BLaER1 (cell line): Measurements from ENCODE around the gene IGFBP4.

ENCODE experiments used
- H3K27ac ChIP-seq: shearing (Covaris generic); formaldehyde crosslinking; 2 replicates; pipeline ENCODE4 v1.8.1; 2022
- H3K27me3 ChIP-seq: shearing (Covaris generic); formaldehyde crosslinking; 2 replicates; pipeline ENCODE4 v1.8.1; 2022
- H3K36me3 ChIP-seq: shearing (Covaris generic); formaldehyde crosslinking; 2 replicates; pipeline ENCODE4 v1.8.1; 2022
- H3K4me1 ChIP-seq: shearing (Covaris generic); formaldehyde crosslinking; 2 replicates; pipeline ENCODE4 v1.8.1; 2022
- H3K4me2 ChIP-seq: shearing (Covaris generic); formaldehyde crosslinking; 2 replicates; pipeline ENCODE4 v1.8.1; 2022
- H3K4me3 ChIP-seq: shearing (Covaris generic); formaldehyde crosslinking; 2 replicates; pipeline ENCODE4 v1.8.1; 2022
- H3K9ac ChIP-seq: shearing (Covaris generic); formaldehyde crosslinking; 2 replicates; pipeline ENCODE4 v1.8.1; 2022
- H3K9me3 ChIP-seq: shearing (Covaris generic); formaldehyde crosslinking; 2 replicates; pipeline ENCODE4 v1.8.1; 2022
- H4K20me1 ChIP-seq: shearing (Covaris generic); formaldehyde crosslinking; 2 replicates; pipeline ENCODE4 v1.8.1; 2022
- Cebpa-rat ChIP-seq: shearing (Covaris generic); IDR thresholded peaks from 2 replicates; pipeline ENCODE4 v1.8.1; 2022

The IGFBP4 gene

GRCh38 chr17:40496634-40497420 lies 53.6 kb downstream of the IGFBP4 start:
- H3K4me1 ChIP-seq: peaks cover 47% of the 10 kb centered on the region
- no peak overlapping the region for H3K4me2 ChIP-seq
- H3K27ac ChIP-seq: no peak overlapping the region
- H4K20me1 ChIP-seq: no peaks in the 10 kb centered on the region
- H3K27me3 ChIP-seq: peaks cover 8% of the 10 kb centered on the region; the same call in 1 of the 2 replicates
- no peaks in the 10 kb centered on the region for H3K36me3 ChIP-seq
- H3K9me3 ChIP-seq: no peaks in the 10 kb centered on the region
- H3K4me3 ChIP-seq: no peak overlapping the region
- TF ChIP-seq Cebpa-rat: no peak
- no peak overlapping the region for H3K9ac ChIP-seq

GRCh38 chr17:40497695-40498094 lies 54.4 kb downstream of the IGFBP4 start:
- TF ChIP-seq Cebpa-rat: no peak
- no peaks in the 10 kb centered on the region for H3K9me3 ChIP-seq
- H3K36me3 ChIP-seq: no peaks in the 10 kb centered on the region
- no peak overlapping the region for H3K27ac ChIP-seq
- peaks cover 8% of the 10 kb centered on the region; the same call in 1 of the 2 replicates for H3K27me3 ChIP-seq
- no peak overlapping the region for H3K9ac ChIP-seq
- H3K4me2 ChIP-seq: peak overlapping the region; percentile 60
- H3K4me1 ChIP-seq: peaks cover 56% of the 10 kb centered on the region
- no peak overlapping the region for H3K4me3 ChIP-seq
- no peaks in the 10 kb centered on the region for H4K20me1 ChIP-seq

- peaks cover 59% of the 10 kb centered on the region for H3K4me1 ChIP-seq
- no peak overlapping the region for H3K4me3 ChIP-seq
- no peaks in the 10 kb centered on the region for H4K20me1 ChIP-seq
- no peaks in the 10 kb centered on the region for H3K36me3 ChIP-seq
- H3K27me3 ChIP-seq: peaks cover 8% of the 10 kb centered on the region; the same call in 1 of the 2 replicates
- no peak for TF ChIP-seq Cebpa-rat
- H3K27ac ChIP-seq: no peak overlapping the region
- H3K9ac ChIP-seq: no peak overlapping the region
- no peaks in the 10 kb centered on the region for H3K9me3 ChIP-seq
- peak overlapping the region; percentile 60 for H3K4me2 ChIP-seq
Observed at GRCh38 chr17:40498281-40499084, 55.2 kb downstream of the IGFBP4 start.

GRCh38 chr17:40499551-40500189 lies 56.4 kb downstream of the IGFBP4 start:
- Histone ChIP-seq H3K27me3 (peaks cover 8% of the 10 kb centered on the region; the same call in 1 of the 2 replicates), H4K20me1 (no peaks in the 10 kb centered on the region), H3K4me1 (peaks cover 54% of the 10 kb centered on the region), H3K9ac (no peak overlapping the region), H3K36me3 (no peaks in the 10 kb centered on the region), H3K4me2 (peak overlapping the region; percentile 60), H3K27ac (no peak overlapping the region), H3K9me3 (no peaks in the 10 kb centered on the region), H3K4me3 (no peak overlapping the region)
- TF ChIP-seq Cebpa-rat: no peak

- Histone ChIP-seq H3K4me1 (peaks cover 55% of the 10 kb centered on the region), H3K27me3 (peaks cover 8% of the 10 kb centered on the region; the same call in 1 of the 2 replicates), H3K4me2 (peak overlapping the region; percentile 60), H4K20me1 (no peaks in the 10 kb centered on the region), H3K36me3 (no peaks in the 10 kb centered on the region), H3K9ac (no peak overlapping the region), H3K27ac (no peak overlapping the region), H3K9me3 (no peaks in the 10 kb centered on the region), H3K4me3 (no peak overlapping the region)
- no peak for TF ChIP-seq Cebpa-rat
Observed at GRCh38 chr17:40500190-40500589, 56.9 kb downstream of the IGFBP4 start.

GRCh38 chr17:40500709-40501108 lies 57.5 kb downstream of the IGFBP4 start:
- no peak for TF ChIP-seq Cebpa-rat
- no peak overlapping the region for H3K4me2 ChIP-seq
- H3K4me3 ChIP-seq: no peak overlapping the region
- no peak overlapping the region for H3K27ac ChIP-seq
- H3K4me1 ChIP-seq: peaks cover 58% of the 10 kb centered on the region
- no peaks in the 10 kb centered on the region for H4K20me1 ChIP-seq
- H3K9me3 ChIP-seq: no peaks in the 10 kb centered on the region
- H3K27me3 ChIP-seq: peaks cover 8% of the 10 kb centered on the region; the same call in 1 of the 2 replicates
- no peaks in the 10 kb centered on the region for H3K36me3 ChIP-seq
- H3K9ac ChIP-seq: no peak overlapping the region

GRCh38 chr17:40501499-40501911 lies 58.3 kb downstream of the IGFBP4 start, which contains the start of gene TNS4:
TNS4 (minus strand) TSS chr17:40501623; CDS start chr17:40496425, 5,198 bp downstream.
- H3K4me1 ChIP-seq: peaks cover 61% of the 10 kb centered on the region
- H3K27ac ChIP-seq: peak within 1 kb of the TSS; percentile 28; the same call in 1 of the 2 replicates
- H3K36me3 ChIP-seq: no peaks in the 10 kb centered on the region
- no peak for TF ChIP-seq Cebpa-rat
- no peaks in the 10 kb centered on the region for H3K9me3 ChIP-seq
- H3K4me2 ChIP-seq: peak within 1 kb of the TSS; percentile 45
- peaks cover 8% of the 10 kb centered on the region; the same call in 1 of the 2 replicates for H3K27me3 ChIP-seq
- no peaks in the 10 kb centered on the region for H4K20me1 ChIP-seq
- H3K4me3 ChIP-seq: no peak within 1 kb of the TSS
- no peak within 1 kb of the TSS for H3K9ac ChIP-seq

GRCh38 chr17:40502716-40503115 lies 59.5 kb downstream of the IGFBP4 start:
- Histone ChIP-seq H4K20me1 (no peaks in the 10 kb centered on the region), H3K27ac (0 out of 2 replicates have a peak overlapping the region, but pooled peaks have one; percentile 28), H3K36me3 (no peaks in the 10 kb centered on the region), H3K27me3 (peaks cover 8% of the 10 kb centered on the region; the same call in 1 of the 2 replicates), H3K9me3 (no peaks in the 10 kb centered on the region), H3K9ac (no peak overlapping the region), H3K4me2 (peak overlapping the region; percentile 45), H3K4me1 (peaks cover 68% of the 10 kb centered on the region), H3K4me3 (no peak overlapping the region)
- no peak for TF ChIP-seq Cebpa-rat

- Histone ChIP-seq H3K36me3 (no peaks in the 10 kb centered on the region), H3K9ac (no peak overlapping the region), H3K4me2 (peak overlapping the region; percentile 45), H4K20me1 (no peaks in the 10 kb centered on the region), H3K4me3 (no peak overlapping the region), H3K9me3 (no peaks in the 10 kb centered on the region), H3K27ac (no peak overlapping the region), H3K27me3 (peaks cover 8% of the 10 kb centered on the region; the same call in 1 of the 2 replicates), H3K4me1 (peaks cover 63% of the 10 kb centered on the region)
- TF ChIP-seq Cebpa-rat: no peak
Observed at GRCh38 chr17:40503154-40503553, 59.9 kb downstream of the IGFBP4 start.
